Nephron progenitor cell (in vitro differentiated cells): ENCODE data around the gene BEST4.
"Not testable (repeated sequence)": the region's sequence is repeated elsewhere in the genome, so short reads cannot be mapped to it uniquely, and the experiment has no call there.

ENCODE experiments used
- DNase-seq: peaks from one replicate; pipeline ENCODE4 v3.0.0; 2021
- H3K27ac Mint-ChIP-seq: 2 replicates; pipeline ENCODE4 v1.8.0; 2021; ENCODE audit warnings: mild to moderate bottlenecking, moderate library complexity, mixed read lengths
- H3K27me3 Mint-ChIP-seq: 2 replicates; pipeline ENCODE4 v1.8.0; 2021; ENCODE audit warnings: mild to moderate bottlenecking, low read depth, mixed read lengths; ENCODE audit not compliant: poor library complexity
- H3K36me3 Mint-ChIP-seq: 2 replicates; pipeline ENCODE4 v1.8.0; 2021; ENCODE audit warnings: low read depth, mixed read lengths
- H3K4me1 Mint-ChIP-seq: 2 replicates; pipeline ENCODE4 v1.8.0; 2021; ENCODE audit warnings: mixed read lengths
- H3K4me3 Mint-ChIP-seq: 2 replicates; pipeline ENCODE4 v1.8.0; 2021; ENCODE audit warnings: mild to moderate bottlenecking, moderate library complexity, mixed read lengths
- H3K9me3 Mint-ChIP-seq: 2 replicates; pipeline ENCODE4 v1.8.0; 2021; ENCODE audit warnings: mild to moderate bottlenecking, moderate library complexity, mixed read lengths
- CTCF ChIP-seq: fragments of 200-600 bp; sonication (generic); IDR thresholded peaks from 2 replicates; pipeline ENCODE4 v1.5.0; 2021; ENCODE audit warnings: antibody characterized with exemption

BEST4 gene

GRCh38 chr1:44743211-44743610 is 44.8 kb downstream of the BEST4 start:
- Mint-ChIP-seq H3K36me3 (peaks cover 44% of the 10 kb centered on the region), H3K9me3 (peaks cover 8% of the 10 kb centered on the region), H3K4me1 (peaks cover 27% of the 10 kb centered on the region), H3K4me3 (peak overlapping the region; percentile 39), H3K27me3 (no peaks in the 10 kb centered on the region), H3K27ac (peak overlapping the region; percentile 18)
- no peak for TF ChIP-seq CTCF
- DNase-seq = no peak

- TF ChIP-seq CTCF = no peak
- H3K4me3 Mint-ChIP-seq = peak overlapping the region; percentile 96
- H3K27ac Mint-ChIP-seq = peak overlapping the region; percentile 90
- H3K36me3 Mint-ChIP-seq = peaks cover 27% of the 10 kb centered on the region
- peaks cover 27% of the 10 kb centered on the region for H3K4me1 Mint-ChIP-seq
- H3K9me3 Mint-ChIP-seq = peaks cover 12% of the 10 kb centered on the region
- no peaks in the 10 kb centered on the region for H3K27me3 Mint-ChIP-seq
- DNase-seq = no peak
Observed at GRCh38 chr1:44740179-44740617, 47.8 kb downstream of the BEST4 start.

- peak within 1 kb of the TSS; percentile 96 for H3K4me3 Mint-ChIP-seq
- H3K27me3 Mint-ChIP-seq = no peaks in the 10 kb centered on the region
- H3K36me3 Mint-ChIP-seq = peaks cover 26% of the 10 kb centered on the region
- H3K4me1 Mint-ChIP-seq = peaks cover 27% of the 10 kb centered on the region
- H3K9me3 Mint-ChIP-seq = peaks cover 12% of the 10 kb centered on the region
- peak; percentile 95 for DNase-seq
- H3K27ac Mint-ChIP-seq = peak within 1 kb of the TSS; percentile 90
- no peak for TF ChIP-seq CTCF
Observed at GRCh38 chr1:44739307-44740178, 48.4 kb downstream of the BEST4 start, which contains the start of gene KIF2C. Gene KIF2C, plus strand, starts transcription at chr1:44739837. Its CDS starts 96 bp downstream, at chr1:44739933.

- not testable (repeated sequence) for H3K27me3 Mint-ChIP-seq, DNase-seq
- H3K9me3 Mint-ChIP-seq = peaks cover 12% of the 10 kb centered on the region
- peaks cover 27% of the 10 kb centered on the region for H3K4me1 Mint-ChIP-seq
- H3K4me3 Mint-ChIP-seq = peak overlapping the region; percentile 96
- H3K36me3 Mint-ChIP-seq = peaks cover 20% of the 10 kb centered on the region
- H3K27ac Mint-ChIP-seq = peak overlapping the region; percentile 85
Observed at GRCh38 chr1:44738953-44739306, 49.0 kb downstream of the BEST4 start.

- H3K4me1 Mint-ChIP-seq = peaks cover 31% of the 10 kb centered on the region
- H3K36me3 Mint-ChIP-seq = peaks cover 6% of the 10 kb centered on the region
- no peak for DNase-seq
- H3K4me3 Mint-ChIP-seq = no peak overlapping the region
- H3K27ac Mint-ChIP-seq = no peak overlapping the region
- TF ChIP-seq CTCF = no peak
- no peaks in the 10 kb centered on the region for H3K27me3 Mint-ChIP-seq
- H3K9me3 Mint-ChIP-seq = peaks cover 12% of the 10 kb centered on the region
Observed at GRCh38 chr1:44735992-44736391, 52.0 kb downstream of the BEST4 start.

- no peak for TF ChIP-seq CTCF
- Mint-ChIP-seq H3K27ac (no peak overlapping the region), H3K36me3 (no peaks in the 10 kb centered on the region), H3K9me3 (peaks cover 6% of the 10 kb centered on the region), H3K27me3 (no peaks in the 10 kb centered on the region), H3K4me3 (no peak overlapping the region), H3K4me1 (peaks cover 28% of the 10 kb centered on the region)
- DNase-seq = no peak
Observed at GRCh38 chr1:44733784-44734183, 54.2 kb downstream of the BEST4 start.
